SKM-1 treated with dmso at 0.1 percent for 144 hours (cell line): Measurements from ENCODE around the gene THSD7B.
A peak's percentile ranks its signal among the peaks of the same experiment; 100 is the strongest.
"Not testable (repeated sequence)": the region's sequence is repeated elsewhere in the genome, so short reads cannot be mapped to it uniquely, and the experiment has no call there.

Source experiments
- DNase-seq: peaks from one replicate; lab custom pipeline; 2025; ENCODE audit not compliant: unreplicated experiment; lab: John Stamatoyannopoulos, UW

Gene THSD7B

DNA sequence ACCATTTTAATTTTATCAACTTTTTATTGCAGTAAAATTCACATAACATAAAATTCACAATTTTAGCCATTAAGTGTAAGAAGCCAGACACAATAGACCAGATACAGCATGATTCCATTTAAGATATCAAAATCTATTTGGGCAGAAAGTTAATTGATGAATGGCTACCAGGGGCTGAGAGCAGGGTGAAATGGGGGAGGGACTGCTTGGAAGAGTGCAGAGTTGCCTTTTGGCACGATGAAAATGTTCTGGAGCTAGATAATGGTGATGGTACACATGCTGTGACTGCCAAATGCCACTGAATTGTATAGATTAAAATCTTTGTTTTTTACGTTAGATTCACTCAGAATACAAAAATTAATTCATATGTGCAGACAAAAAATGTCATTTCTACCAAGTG is 909.6 kb downstream of the THSD7B start:
- no peak for DNase-seq

DNA sequence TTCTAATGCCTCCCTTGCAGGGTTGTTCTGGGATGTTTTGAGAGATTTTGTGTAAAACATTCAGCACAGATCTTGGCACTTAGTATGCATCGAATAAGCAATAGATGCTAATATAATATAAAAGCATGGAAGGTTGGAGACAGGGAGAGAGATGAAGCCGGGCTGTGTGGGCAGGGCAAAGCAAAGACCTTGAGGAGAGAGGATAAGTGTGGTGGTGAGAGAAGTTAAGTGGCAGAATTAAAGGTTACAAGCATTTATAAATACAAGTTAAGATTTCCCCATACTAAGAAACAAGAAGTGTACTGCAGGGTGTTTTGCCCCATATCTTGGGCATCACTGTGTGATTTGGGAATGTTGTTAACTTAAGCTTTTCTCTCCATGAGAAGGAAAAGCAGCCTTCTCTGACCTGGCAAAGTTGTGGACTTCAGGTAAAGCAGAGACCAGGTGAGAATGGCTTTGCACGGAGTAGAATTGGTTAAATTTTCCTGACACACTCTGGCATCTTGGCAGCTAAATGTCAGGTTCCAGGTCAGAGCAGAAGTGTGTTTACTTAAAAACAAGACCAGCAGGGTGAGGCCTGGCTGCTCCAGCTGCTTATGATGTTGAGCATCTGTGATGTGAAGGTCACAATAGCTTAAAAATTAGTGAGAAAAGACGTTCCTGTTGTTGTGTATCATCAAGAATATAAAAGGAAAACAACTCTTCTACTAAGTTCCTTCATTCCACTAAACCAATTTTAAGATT is 910.4 kb downstream of the THSD7B start:
- no peak for DNase-seq

DNA sequence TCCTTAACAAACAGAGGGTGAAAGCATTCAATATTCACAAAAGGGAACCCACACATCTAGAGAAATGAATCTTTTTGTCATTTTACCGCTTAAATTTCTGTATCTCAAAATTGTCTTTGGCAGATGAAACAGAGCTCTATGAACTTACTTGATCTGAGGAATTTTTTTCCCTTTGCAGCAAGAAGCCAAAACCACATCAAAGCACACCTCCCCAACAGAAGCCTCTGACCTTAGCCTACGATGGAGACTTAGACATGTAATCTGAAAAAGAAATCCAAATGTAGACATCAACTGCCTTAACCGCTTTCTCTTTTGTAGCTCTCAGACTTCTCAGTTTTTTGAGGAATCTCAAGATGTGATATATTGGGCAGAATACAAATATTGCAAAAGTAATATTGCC is 911.0 kb downstream of the THSD7B start:
- DNase-seq: no peak

GRCh38 chr2:137677466-137677865 is 912.1 kb downstream of the THSD7B start:
- no peak for DNase-seq

GRCh38 chr2:137689549-137689948 is 924.2 kb downstream of the THSD7B start:
- DNase-seq: no peak

GRCh38 chr2:137693534-137693933 is 928.2 kb downstream of the THSD7B start:
- no peak for DNase-seq

DNA sequence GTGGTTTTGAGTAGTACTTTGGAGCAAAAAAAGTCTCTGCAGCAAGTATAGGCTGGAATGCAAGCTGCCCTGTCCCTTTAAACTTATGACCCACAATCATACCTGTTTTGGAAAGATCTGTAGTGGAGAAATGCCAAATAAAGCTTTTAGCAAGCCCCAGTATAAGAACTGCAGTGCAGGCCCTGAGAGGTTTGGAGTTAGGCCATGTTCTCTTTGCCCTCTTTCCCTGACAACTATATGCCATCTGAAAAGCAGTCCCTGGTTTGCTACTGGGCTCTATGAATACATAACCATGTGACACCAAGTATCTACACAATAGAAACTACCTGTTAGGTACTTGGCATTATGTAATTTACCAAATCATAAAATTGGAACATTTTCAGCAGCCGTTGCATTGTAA is 931.6 kb downstream of the THSD7B start:
- DNase-seq: no peak

DNA sequence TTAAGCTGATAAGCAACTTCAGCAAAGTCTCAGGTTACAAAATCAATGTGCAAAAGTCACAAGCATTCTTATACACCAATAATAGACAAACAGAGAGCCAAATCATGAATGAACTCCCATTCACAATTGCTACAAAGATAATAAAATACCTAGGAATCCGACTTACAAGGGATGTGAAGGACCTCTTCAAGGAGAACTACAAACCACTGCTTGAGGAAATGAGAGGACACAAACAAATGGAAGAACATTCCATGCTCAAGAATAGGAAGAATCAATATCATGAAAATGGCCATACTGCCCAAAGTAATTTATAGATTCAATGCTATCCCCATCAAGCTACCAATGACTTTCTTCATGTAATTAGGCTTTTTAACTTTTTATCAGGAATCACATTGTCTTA is 934.9 kb downstream of the THSD7B start:
- DNase-seq: not testable (repeated sequence)

GRCh38 chr2:137700681-137701080 is 935.3 kb downstream of the THSD7B start:
- no peak for DNase-seq

- DNase-seq: no peak
Measured at GRCh38 chr2:137705296-137705695, 940.0 kb downstream of the THSD7B start.

GRCh38 chr2:137706786-137707613 is 941.7 kb downstream of the THSD7B start:
- peak; percentile 94 for DNase-seq

DNA sequence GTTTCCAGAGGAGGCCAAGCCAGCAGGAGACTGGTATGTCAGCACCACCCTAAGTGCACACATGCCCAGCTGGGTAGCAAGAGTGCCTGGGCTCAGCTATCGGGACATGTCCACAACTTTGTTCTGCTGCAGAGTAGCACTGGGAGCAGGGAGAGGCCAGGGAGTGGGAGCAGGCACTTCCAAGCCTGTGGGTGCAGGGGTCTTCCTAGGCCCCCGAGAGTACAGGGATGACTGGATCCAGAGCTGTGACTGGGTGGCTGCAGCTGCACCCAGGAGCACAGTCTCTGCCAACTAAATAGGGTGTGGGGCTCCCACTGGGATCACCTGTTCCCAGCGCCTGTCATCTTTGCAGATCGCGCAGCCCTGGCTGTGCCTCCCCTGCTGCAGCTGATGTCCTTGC is 943.0 kb downstream of the THSD7B start:
- DNase-seq: no peak

DNA sequence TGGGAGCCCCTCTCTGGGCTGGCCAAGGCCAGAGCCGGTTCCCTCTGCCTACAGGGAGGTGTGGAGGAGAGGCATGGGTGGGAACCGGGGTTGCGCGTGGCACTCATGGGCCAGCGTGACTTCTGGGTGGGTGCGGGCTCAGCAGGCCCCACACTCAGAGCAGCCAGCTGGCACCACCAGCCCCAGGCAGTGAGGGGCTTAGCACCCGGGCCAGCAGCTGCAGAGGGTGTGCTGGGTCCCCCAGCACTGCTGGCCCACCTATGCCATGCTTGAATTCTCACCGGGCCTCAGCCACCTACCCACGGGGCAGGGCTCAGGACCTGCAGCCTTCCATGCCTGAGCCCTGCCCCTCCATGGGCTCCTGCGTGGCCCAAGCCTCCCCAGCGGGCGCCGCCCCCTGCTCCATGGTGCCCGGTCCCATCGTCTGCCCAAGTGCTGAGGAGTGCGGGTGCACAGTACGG is 950.4 kb downstream of the THSD7B start:
- DNase-seq: no peak

- no peak for DNase-seq
Measured at GRCh38 chr2:137718786-137719185, 953.4 kb downstream of the THSD7B start.

- no peak for DNase-seq
Measured at GRCh38 chr2:137721733-137722132, 956.4 kb downstream of the THSD7B start.

DNA sequence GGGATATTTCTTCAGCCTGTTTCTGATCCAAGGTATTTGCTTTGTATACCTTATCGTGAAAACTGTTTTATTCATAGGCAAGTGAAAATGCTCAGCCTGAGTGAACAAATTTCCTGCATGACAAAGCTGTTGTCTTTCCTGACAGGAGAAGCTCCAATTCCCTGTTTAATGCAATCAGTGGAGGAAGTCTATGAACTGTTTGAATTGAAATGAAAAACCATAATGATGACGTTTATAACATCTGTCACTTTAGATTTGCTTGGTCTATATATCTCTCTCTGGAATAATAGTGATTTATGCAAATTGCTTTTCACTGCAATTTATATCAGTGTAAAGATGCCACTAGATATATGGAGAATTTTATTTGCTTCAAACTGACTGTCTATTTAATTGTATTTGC is 959.6 kb downstream of the THSD7B start:
- DNase-seq: no peak
